Fibroblast of upper back skin (primary cell): ENCODE measurements around the gene UBE2F.

Source experiments
- DNase-seq: peaks from one replicate; pipeline ENCODE4 v3.0.0-alpha.2; 2013

Gene UBE2F

DNA sequence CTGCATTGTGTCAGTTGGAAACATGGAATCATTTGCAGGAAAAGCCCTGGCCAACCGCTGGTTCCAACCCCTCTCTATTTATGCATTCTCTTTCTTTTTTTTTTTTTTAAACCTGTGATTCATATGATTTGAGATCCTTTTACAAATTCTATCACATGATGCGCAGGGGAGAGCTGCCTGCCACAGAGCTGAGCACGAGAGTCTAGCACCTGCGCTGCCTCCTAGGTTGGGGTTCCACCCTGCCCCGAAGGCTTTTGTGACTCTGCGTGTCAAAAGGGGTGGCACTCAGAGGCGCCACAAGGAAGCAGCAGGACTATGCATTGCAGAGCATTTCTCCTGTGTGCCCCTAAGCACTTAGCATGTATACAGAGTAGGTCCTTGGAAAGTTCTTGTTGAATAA is 116.0 kb downstream of the UBE2F start:
- no peak for DNase-seq

DNA sequence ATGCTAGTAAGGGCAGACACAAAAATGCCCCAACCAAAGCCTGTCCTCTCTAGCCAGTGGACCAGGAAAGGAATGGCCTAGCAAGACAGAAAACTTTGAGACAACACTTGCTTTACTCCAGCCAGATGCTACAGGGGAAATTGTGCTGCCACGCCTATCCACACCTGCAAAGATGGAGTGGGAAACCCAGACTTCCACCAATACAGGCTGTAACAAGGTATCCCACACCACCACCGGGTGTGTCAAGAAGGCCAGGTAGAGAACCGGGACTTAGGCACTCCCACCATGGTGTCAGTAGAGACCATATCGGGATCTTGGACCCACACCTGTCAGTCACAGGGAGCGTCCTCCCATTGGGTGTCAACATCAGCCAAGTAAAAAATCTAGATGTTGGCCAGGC is 117.1 kb downstream of the UBE2F start:
- DNase-seq, result no peak

DNA sequence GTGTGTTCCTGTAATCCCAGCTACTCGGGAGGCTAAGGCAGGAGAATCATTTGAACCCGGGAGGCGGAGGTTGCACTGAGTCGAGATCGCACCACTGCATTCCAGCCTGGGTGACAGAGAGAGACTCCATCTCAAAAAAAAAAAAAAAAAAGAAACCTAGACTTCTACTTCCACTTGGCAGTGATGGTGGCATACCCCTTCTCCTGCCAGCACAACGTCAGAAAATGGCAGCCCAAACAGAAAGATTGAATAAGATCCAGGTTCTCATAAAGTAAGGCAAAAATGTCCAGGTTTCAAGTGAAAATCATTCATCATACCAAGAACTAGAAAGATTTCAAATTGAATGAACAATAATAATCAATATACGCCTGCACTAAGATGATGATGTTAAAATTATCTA is 117.9 kb downstream of the UBE2F start:
- DNase-seq, result no peak

DNA sequence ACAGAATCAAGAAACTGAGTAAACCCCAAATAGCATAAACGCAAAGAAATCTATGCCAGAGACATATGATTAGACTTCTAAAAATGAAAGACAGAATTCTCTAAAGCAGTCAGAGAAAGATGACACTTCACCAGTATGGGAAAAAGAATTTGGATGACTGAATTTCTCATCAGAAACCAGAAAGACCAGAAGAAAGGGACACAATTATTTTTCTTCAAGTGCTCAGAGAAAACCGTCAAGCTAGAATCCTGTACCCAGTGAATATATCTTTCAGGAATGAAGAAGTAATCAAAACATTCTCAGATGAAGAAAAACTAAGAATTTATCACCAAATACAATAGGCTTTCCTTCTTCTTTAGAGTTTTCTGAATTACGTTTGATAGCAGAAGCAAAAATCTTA is 119.1 kb downstream of the UBE2F start:
- DNase-seq, result no peak

DNA sequence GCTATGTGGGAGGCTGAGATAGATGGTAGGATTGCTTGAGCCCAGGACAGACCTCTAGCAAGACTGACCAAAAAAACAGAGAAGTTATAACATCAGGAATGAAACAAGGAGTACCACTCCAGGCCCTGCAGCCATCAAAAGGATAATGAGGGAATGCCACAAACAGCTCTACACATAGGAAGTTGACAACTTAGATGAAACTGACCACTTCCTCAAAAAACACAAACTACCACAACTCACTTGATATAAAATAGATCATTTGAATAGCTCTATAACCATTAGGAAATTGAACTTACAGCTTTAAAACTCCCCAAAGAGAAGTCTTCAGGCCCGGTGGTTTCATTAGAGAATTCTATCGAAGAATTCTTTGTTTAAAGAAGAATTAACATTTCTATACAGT is 120.4 kb downstream of the UBE2F start:
- no peak for DNase-seq

DNA sequence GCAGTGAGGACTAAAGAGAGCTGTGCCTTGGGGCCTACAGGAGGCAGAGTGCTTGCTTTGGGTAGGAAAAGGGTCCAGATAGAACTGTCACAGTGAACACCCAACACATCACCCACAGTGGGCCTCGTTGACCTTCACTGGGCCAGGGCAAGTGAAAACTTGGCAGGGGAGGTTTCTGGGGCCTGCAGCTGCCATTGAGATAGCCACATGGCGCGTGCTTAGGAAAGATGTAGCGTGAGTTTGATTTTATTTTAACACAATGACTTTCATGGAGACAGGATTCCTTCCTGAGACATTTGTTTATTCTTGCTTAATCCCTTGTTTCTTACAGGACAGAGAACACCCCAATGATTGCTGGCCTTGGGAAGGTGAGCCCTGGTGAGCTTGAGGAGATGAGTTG is 124.1 kb downstream of the UBE2F start:
- no peak for DNase-seq

DNA sequence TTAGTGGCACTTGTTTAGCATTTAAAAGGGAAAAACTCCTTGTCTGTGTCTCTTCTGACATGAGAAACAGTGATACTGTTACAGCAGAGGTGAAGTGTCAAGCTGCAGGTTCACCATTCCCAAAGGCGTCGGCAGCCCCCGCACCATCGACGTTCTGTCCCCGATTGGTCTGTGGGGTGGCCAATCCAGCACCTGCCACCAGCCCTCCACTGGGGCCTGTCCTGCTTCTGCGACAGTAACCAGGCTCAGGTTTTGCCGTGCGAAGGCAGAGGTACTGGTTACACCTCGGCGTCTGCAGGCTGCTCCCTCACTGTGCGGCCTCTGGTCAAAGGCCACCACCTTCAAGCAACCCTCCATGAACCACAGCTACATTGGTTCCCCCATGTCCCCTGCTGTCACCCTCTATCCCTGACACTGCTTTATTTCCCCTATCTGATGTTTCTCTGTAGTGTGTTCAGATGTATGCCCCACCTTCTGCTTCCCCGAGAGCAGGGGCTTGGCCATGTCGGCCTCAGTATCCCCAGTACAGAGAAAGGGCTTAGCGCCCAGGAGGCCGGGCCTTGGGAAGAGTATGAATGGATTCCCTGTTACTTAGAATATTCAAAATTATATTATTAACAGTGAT is 124.7 kb downstream of the UBE2F start:
- DNase-seq, result no peak
